Retina (tissue), 1 donor: ENCODE measurements around the gene ANAPC2.

Experiments
- DNase-seq: peaks from one replicate; pipeline ENCODE4 v3.0.0-alpha.2; 2016

Gene ANAPC2

GRCh38 chr9:137161558-137162486 is 26.5 kb downstream of the ANAPC2 start:
- no peak for DNase-seq

DNA sequence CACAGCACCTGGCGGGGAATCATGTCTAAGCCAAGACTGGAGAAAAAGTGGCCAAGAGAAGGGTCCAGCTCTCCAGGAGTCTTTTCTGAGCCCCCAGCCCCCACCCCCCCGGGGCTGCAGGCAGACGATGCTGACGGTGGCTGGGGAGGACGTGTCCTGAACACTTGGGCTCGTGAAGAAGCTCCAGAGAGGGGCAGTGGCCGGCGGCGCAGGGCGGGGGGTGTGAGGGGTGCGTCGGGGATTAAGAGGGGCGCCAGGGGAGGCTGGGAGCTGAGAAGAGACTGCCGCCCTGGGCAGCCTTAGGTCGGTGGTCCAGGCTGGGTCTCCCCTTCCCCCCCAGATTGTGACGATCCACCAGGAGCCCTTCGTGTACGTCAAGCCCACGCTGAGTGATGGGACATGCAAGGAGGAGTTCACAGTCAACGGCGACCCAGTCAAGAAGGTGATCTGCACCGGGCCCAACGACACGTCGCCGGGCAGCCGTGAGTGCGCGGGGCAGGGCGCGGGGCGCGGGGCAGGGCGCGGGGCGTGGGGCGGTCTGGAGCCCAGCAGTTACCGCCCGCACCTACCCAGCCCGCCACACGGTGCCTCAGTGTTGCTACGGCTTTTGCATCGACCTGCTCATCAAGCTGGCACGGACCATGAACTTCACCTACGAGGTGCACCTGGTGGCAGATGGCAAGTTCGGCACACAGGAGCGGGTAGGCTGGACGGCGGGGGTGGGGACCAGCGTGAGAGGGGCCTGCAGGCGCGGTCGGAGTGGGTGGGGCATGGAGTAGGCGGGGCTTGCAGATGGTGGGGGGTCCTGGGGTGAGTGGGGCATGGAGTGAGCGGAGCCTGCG is 27.4 kb downstream of the ANAPC2 start:
- no peak for DNase-seq

DNA sequence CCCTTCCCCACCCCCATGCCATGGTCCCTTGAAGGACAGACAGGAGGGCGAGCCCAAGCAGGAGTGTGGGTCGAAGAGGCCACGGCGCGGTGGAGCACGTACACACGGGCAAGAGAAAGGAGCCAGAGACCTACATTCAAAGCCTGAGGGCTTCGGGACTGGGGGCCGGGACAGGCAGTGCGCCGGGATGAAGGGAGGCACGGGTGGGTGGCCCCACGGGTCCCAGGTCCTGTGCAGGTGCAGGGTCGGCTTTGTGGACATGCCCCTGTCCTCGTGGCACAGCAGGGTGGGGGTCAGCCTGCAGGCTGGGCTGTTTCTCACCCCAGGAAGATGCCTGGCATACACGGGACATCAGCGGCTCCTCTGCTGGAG is 28.3 kb downstream of the ANAPC2 start:
- DNase-seq, result no peak

- DNase-seq, result no peak
Measured at GRCh38 chr9:137159105-137160053, 29.0 kb downstream of the ANAPC2 start.

GRCh38 chr9:137158625-137159024 is 29.7 kb downstream of the ANAPC2 start:
- no peak for DNase-seq

DNA sequence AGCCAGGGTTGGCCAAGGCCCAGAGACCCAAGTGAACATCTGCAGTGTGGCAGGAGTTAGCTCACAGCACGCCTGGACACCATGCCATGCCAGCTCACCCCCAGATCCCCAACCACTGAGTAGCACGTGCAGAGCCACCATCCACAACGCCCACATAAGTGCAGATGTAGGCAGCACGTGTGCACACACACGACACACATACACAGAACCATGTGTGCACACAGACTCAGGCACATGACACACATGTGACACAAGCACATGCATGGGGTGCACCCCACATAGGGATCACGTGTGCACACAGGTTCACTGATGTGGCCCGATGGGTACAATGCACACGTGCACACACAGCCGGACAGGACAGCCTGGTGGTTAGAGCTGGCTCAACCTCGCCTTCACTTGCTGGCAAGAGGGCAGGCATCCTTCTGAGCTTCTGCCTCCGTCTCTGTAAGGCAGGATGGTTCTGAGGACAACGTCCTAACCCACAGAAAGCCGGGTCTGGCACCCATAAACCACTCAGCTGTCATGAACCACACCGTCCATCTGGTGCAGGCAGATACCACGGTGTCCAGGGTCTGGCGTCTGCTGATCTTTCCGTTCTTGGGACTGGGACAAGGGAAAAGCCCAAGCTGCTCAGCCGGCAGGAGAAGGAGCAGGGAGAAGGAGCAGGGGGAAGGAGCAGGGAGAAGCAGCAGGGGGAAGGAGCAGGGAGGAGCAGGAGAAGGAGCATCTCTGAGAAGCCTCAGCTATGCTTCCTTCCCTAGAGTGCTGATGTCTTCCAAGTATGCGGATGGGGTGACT is 30.5 kb downstream of the ANAPC2 start:
- DNase-seq, result no peak

GRCh38 chr9:137156567-137157375 is 31.6 kb downstream of the ANAPC2 start:
- DNase-seq, result peak; percentile 56

- DNase-seq, result no peak
Measured at GRCh38 chr9:137152844-137153405, 35.4 kb downstream of the ANAPC2 start.

DNA sequence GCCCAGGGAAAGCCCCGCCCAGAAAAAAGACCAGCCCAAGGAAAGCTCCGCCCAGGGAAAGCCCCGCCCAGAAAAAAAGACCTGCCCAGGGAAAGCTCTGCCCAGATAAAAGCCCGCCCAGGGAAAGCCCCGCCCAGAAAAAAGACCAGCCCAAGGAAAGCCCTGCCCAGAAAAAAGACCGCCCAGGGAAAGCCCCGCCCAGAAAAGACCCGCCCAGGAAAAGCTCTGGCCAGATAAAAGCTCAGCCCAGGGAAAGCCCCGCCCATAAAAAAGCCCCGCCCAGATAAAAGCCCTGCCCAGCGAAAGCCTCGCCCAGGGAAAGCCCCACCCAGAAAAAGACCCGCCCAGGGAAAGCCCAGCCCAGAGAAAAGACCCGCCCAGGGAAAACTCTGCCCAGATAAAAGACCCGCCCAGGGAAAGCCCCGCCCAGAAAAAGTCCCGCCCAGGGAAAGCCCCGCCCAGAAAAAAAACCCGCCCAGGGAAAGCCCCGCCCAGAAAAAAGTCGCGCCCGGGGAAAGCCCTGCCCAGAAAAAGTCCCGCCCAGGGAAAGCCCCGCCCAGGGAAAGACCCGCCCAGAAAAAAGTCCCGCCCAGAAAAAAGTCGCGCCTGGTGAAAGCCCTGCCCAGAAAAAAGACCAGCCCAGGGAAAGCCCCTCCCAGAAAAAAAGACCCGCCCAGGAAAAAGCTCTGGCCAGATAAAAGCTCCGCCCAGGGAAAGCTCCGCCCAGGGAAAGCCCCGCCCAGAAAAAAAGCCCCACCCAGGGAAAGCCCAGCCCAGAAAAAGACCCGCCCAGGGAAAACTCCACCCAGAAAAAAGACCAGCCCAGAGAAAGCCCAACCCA is 37.5 kb downstream of the ANAPC2 start:
- DNase-seq, result no peak

GRCh38 chr9:137149942-137150616 is 38.3 kb downstream of the ANAPC2 start:
- DNase-seq, result no peak

DNA sequence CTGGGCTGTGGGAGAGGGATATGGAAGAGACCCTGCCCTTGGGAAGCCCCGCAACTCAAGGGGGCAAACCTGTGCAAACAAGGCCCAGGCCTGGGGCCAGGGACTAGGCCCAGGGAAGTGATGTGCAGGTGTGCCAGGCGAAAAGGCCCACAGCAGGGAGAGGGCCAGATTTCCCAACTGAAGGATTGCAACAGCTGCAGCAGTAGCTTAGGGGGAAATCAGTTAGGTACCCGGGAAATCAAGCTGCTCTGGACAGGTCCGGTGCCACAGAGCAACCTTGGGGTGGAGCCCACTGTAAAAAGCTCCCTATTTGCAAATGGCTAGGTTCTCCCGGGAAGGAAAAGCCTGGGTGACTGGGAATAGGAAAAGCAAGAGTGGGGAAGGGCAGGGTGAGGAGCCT is 39.0 kb downstream of the ANAPC2 start:
- no peak for DNase-seq

GRCh38 chr9:137148661-137149060 is 39.7 kb downstream of the ANAPC2 start:
- no peak for DNase-seq

GRCh38 chr9:137148242-137148641 is 40.1 kb downstream of the ANAPC2 start:
- no peak for DNase-seq

DNA sequence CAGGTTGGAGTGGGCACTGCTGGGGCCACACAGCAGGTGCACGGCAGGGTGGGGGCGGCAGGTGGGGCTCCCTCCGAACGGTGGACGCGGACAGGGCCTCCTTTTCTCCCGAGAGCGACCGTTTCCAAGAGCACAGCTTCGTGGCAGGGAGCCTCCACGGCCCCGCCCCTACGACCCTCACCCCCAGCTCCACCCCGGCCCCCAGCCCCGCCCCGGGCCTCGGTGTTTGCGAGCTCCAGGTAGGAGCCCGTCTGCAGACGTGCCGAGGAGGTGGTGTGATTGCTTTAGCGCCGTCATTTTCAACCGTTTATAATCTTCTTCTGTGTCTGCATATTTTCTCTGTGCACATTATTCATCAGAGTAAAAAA is 40.6 kb downstream of the ANAPC2 start:
- no peak for DNase-seq

- no peak for DNase-seq
Measured at GRCh38 chr9:137147091-137147792, 41.1 kb downstream of the ANAPC2 start.

DNA sequence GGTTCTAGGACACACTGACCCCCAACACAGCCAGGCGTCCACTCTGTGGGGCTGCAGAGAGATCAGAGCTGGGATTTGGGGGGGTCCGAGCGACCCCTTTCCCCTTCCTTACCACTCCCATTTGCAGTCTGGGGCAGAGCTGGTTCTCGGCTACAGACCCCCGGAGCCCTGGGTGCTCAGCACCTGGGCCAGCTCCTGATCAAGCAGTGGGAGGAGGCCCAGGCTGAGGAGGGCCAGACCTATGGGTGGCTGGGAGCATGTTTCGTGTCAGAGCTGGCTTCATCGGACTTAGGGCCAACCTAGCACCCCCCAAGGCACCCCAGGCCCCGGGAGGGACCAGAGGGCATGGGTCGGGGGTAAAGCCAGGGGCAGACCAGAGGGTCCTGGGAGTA is 41.8 kb downstream of the ANAPC2 start:
- no peak for DNase-seq

- no peak for DNase-seq
Measured at GRCh38 chr9:137145731-137146526, 42.4 kb downstream of the ANAPC2 start.

- no peak for DNase-seq
Measured at GRCh38 chr9:137143459-137143858, 44.9 kb downstream of the ANAPC2 start.
